Measurements from ENCODE around the gene ANXA2R. TPM values are rescaled to one million over a fixed set of nuclear protein-coding genes. Genes with fewer than 3 reads are reported as not detected.
A peak's percentile ranks its signal among the peaks of the same experiment; 100 is the strongest.
"Not testable (repeated sequence)": the region's sequence is repeated elsewhere in the genome, so short reads cannot be mapped to it uniquely, and the experiment has no call there.

Gene ANXA2R
- total RNA-seq, 6 experiments from 2014 or later, result 0.85 to 1.5 (median 1.1) TPM

DNA sequence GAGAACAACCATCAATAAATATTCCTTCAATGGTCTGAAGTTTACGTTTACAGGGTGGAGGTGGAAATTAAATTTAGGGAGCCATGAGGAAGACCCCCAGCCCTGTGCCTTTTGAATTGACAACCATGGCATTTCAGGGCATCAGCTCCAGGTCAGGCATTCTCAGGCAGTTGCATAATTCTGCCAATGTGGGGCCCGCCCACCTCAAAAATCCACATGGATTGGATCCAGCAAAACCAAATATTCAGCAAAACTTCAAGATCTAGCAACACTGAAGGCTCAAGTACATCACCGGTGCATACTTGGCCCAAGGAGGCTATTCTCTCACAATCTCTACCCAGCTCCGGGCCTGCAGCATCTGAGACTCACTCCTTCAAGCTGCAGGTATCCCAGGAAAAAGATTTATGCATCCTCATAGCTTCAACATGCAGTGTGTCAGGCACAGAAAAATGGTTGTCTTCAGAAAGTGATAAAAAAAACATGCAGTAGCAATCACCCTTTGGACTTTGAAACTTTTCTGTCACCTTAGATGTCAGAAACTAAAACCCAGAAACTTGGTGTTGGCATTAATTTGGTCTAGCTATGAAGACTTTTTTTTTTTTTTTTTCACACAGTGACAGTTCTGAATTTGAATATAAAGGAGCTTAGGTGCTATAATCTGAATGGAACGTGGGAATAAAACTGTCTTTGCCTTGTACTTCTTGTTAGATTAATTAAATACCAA lies 21.4 kb upstream of the ANXA2R start:
- DNase-seq, result peak; percentile 35
- TF ChIP-seq, protein P1, sequence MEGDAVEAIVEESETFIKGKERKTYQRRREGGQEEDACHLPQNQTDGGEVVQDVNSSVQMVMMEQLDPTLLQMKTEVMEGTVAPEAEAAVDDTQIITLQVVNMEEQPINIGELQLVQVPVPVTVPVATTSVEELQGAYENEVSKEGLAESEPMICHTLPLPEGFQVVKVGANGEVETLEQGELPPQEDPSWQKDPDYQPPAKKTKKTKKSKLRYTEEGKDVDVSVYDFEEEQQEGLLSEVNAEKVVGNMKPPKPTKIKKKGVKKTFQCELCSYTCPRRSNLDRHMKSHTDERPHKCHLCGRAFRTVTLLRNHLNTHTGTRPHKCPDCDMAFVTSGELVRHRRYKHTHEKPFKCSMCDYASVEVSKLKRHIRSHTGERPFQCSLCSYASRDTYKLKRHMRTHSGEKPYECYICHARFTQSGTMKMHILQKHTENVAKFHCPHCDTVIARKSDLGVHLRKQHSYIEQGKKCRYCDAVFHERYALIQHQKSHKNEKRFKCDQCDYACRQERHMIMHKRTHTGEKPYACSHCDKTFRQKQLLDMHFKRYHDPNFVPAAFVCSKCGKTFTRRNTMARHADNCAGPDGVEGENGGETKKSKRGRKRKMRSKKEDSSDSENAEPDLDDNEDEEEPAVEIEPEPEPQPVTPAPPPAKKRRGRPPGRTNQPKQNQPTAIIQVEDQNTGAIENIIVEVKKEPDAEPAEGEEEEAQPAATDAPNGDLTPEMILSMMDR (IDR thresholded peaks at IDR 0.05), result no peak
- Mint-ChIP-seq H3K27me3 (ENCODE audit: insufficient read depth) (peaks cover 4% of the 10 kb centered on the region), H3K4me1 (ENCODE audit: low read depth) (peaks cover 70% of the 10 kb centered on the region), H3K4me3 (peak overlapping the region; percentile 26), H3K27ac (peak overlapping the region; percentile 72), H3K36me3 (ENCODE audit: low read depth) (peaks cover 49% of the 10 kb centered on the region), H3K9me3 (peaks cover 10% of the 10 kb centered on the region; the same call in 1 of the 2 replicates)

DNA sequence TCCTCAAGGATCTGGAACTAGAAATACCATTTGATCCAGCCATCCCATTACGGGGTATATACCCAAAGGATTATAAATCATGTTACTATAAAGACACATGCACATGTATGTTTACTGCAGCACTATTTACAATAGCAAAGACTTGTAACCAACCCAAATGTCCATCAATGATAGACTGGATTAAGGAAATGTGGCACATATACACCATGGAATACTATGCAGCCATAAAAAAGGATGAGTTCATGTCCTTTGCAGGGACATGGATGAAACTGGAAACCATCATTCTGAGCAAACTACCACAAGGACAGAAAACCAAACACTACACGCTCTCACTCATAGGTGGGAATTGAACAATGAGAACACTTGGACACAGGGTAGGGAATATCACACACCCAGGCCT lies 19.9 kb upstream of the ANXA2R start:
- not testable (repeated sequence) for H3K27ac Mint-ChIP-seq; DNase-seq; H3K27me3 Mint-ChIP-seq (ENCODE audit: insufficient read depth); H3K4me3 Mint-ChIP-seq
- Mint-ChIP-seq H3K4me1 (ENCODE audit: low read depth) (peaks cover 80% of the 10 kb centered on the region), H3K9me3 (peaks cover 10% of the 10 kb centered on the region; the same call in 1 of the 2 replicates), H3K36me3 (ENCODE audit: low read depth) (peaks cover 54% of the 10 kb centered on the region)

DNA sequence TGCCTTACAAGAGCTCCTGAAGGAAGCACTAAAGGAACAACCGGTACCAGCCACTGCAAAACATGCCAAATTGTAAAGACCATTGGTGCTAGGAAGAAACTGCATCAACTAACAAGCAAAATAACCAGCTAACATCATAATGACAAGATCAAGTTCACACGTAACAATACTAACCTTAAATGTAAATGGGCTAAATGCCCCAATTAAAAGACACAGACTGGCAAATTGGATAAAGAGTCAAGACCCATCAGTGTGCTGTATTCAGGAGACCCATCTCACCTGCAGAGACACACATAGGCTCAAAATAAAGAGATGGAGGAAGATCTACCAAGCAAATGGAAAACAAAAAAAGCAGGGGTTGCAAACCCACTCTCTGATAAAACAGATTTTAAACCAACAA lies 15.0 kb upstream of the ANXA2R start:
- H3K4me3 Mint-ChIP-seq; DNase-seq; H3K9me3 Mint-ChIP-seq; H3K27me3 Mint-ChIP-seq (ENCODE audit: insufficient read depth); H3K27ac Mint-ChIP-seq: not testable (repeated sequence)
- peaks cover 47% of the 10 kb centered on the region for H3K4me1 Mint-ChIP-seq (ENCODE audit: low read depth)
- peaks cover 69% of the 10 kb centered on the region for H3K36me3 Mint-ChIP-seq (ENCODE audit: low read depth)

DNA sequence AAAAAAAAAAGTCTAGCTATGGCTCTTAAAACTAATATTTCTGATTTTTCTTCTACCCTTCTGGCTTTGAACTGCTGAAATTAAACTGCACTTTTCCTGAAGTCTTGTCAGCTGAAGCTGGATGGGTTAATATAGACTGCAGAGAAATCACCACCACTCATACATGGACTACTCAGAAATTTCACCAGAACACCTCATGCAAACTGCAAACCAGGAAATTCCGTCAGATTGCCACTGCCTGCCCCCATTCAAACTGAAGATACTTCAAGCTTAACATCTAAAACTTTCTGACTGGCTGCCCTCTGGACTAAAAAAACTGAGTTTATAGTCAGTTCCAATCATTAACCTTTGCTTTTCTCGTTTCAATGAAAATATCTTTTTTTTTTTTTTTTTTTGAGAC lies 11.6 kb upstream of the ANXA2R start:
- DNase-seq, result no peak
- no peak overlapping the region for H3K4me3 Mint-ChIP-seq
- H3K27ac Mint-ChIP-seq, result no peak overlapping the region
- TF ChIP-seq, protein P1 (IDR thresholded peaks at IDR 0.05), result no peak
- H3K36me3 Mint-ChIP-seq (ENCODE audit: low read depth), result peaks cover 46% of the 10 kb centered on the region
- H3K9me3 Mint-ChIP-seq, result no peaks in the 10 kb centered on the region; the same call in 1 of the 2 replicates
- peaks cover 49% of the 10 kb centered on the region for H3K4me1 Mint-ChIP-seq (ENCODE audit: low read depth)
- no peaks in the 10 kb centered on the region for H3K27me3 Mint-ChIP-seq (ENCODE audit: insufficient read depth)

DNA sequence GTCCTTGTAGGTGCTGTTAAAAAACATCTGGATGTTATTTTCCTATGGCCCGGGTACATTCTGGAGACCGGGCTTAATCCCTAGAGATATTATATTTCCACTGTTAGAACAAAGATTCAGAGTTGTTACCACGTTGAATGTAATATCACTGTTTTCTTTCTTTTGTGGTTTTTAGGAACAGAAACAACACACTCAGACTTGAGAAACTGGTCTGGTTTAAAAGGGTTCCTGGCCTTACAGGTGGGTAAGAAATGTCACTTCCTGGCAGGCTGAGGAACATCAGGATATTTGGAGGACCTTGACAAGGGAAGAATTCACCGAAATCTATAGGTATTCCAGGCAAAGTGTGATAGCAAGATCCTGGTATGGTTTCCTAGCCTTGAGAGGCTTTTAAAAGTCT lies 10.3 kb upstream of the ANXA2R start:
- Mint-ChIP-seq H3K9me3 (no peaks in the 10 kb centered on the region; the same call in 1 of the 2 replicates), H3K27me3 (ENCODE audit: insufficient read depth) (no peaks in the 10 kb centered on the region), H3K36me3 (ENCODE audit: low read depth) (peaks cover 37% of the 10 kb centered on the region), H3K27ac (no peak overlapping the region; the same call in 1 of the 2 replicates), H3K4me3 (no peak overlapping the region), H3K4me1 (ENCODE audit: low read depth) (peaks cover 45% of the 10 kb centered on the region)
- TF ChIP-seq, protein P1 (IDR thresholded peaks at IDR 0.05), result no peak
- no peak for DNase-seq

DNA sequence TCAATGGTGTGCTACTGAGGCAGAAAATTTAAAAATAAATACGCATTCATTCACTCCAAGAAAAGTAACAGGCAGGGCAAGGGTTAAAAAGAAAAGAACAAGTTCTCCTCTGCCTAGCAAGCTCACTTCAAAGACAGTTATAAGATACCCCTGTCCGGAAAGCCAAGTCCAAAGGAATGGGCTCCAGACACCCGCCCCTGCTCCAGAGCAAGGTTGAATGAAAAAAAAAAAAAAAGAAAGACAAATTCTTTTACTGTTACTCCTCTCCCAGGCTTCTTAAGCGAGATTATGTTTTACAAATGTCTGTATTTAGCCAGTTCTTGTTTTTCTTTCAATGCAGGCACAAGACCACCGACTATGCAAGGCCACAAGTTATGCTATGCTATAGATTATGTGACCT lies 9.1 kb upstream of the ANXA2R start:
- Mint-ChIP-seq H3K4me3 (peak overlapping the region; percentile 47), H3K27ac (peak overlapping the region; percentile 70), H3K36me3 (ENCODE audit: low read depth) (peaks cover 36% of the 10 kb centered on the region), H3K4me1 (ENCODE audit: low read depth) (peaks cover 56% of the 10 kb centered on the region), H3K27me3 (ENCODE audit: insufficient read depth) (no peaks in the 10 kb centered on the region), H3K9me3 (no peaks in the 10 kb centered on the region; the same call in 1 of the 2 replicates)
- TF ChIP-seq, protein P1 (IDR thresholded peaks at IDR 0.05), result no peak
- DNase-seq, result no peak
